Activated CD8-positive, alpha-beta T cell treated with anti-CD3 and anti-CD28 coated beads for 36 hours (primary cell): ENCODE results near the gene MCAM. TPM values are rescaled to one million over a fixed set of nuclear protein-coding genes. Genes with fewer than 3 reads are reported as not detected.

Source experiments
- ATAC-seq: fragments of 200-7000 bp; cut with Tn5 transposase; one replicate; pipeline ENCODE4 v1.10.0; 2021; ENCODE audit warnings: mild to moderate bottlenecking, moderate library complexity
- CTCF ChIA-PET: fragments of 350-600 bp; sonication (Branson Sonifier 250); formaldehyde crosslinking; loops from one replicate; lab custom pipeline; 2021; ENCODE audit warnings: antibody characterized with exemption; lab: Charles Lee
- POLR2A ChIA-PET: fragments of 350-600 bp; sonication (Branson Sonifier 250); formaldehyde crosslinking; loops from one replicate; lab custom pipeline; 2021; ENCODE audit warnings: antibody characterized with exemption; lab: Charles Lee
- DNase-seq: peaks from one replicate; pipeline ENCODE4 v3.0.0-alpha.2; 2020
- H3K27ac Mint-ChIP-seq: one replicate; pipeline ENCODE4 v1.8.0; 2021; ENCODE audit warnings: mild to moderate bottlenecking, mixed read lengths
- H3K27me3 Mint-ChIP-seq: one replicate; pipeline ENCODE4 v1.8.0; 2021; ENCODE audit warnings: mixed read lengths
- H3K36me3 Mint-ChIP-seq: one replicate; pipeline ENCODE4 v1.8.0; 2021; ENCODE audit warnings: low read depth, mixed read lengths
- H3K4me1 Mint-ChIP-seq: one replicate; pipeline ENCODE4 v1.8.0; 2021; ENCODE audit warnings: low read depth, mixed read lengths
- H3K4me3 Mint-ChIP-seq: one replicate; pipeline ENCODE4 v1.8.0; 2021; ENCODE audit warnings: mild to moderate bottlenecking, moderate library complexity, mixed read lengths
- H3K9me3 Mint-ChIP-seq: one replicate; pipeline ENCODE4 v1.8.0; 2021; ENCODE audit warnings: mixed read lengths
- intact Hi-C: fragments of 100-400 bp; cut with micrococcal nuclease; formaldehyde crosslinking; loops from one replicate; pipeline ENCODE4 v1.10.0; 2022
- total RNA-seq, 2 experiments: library from RNA; stranded (reverse); gene quantifications; one replicate each; pipeline ENCODE4 v1.2.3, GENCODE V29; 2021
- TF ChIP-seq, protein P1 (sequence below): fragments of 200-600 bp; IDR thresholded peaks from one replicate; pipeline ENCODE4 v1.8.0; 2022; ENCODE audit warnings: antibody characterized with exemption, mild to moderate bottlenecking

The MCAM gene
- total RNA-seq, 2 experiments from 2014 or later = 8.0 to 8.3 TPM

DNA sequence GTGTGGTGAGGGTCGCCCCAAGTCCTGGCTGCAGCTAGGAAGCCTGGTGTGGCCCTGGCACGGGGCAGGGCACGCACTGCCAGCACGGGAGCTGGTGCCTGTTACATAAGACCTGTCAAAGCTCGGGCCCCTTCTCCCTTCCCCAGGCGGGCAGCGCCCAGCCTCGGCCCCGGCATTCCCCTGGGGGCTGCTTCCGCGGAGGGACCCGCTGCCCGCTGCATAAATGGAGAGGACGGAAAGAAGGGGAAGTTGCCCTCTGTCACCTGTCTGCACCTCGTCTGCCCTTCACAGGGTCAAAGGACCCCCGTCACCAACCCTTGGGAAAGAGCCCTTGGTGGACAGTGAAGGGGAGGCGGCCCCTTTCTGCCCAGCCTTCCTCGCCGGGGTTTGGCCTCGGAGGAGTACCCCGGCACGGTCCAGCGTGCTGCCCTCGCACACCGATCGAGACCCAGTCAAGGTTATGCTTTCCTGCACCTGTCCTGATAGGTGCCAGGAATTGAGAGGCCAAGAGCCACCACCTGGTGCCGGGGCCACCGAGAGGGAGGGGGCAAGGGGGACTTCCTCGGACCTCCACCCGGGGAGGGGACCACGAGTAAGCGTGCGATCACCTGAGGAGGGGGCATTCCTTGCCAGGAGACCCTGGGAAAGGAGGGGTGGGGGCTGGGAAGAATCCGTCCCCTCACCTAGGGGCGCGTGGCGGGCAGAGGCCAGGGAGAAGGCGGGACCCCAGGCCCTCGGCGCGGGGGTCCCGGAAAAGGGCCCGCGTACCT, 46.3 kb upstream of the MCAM start:
- Mint-ChIP-seq H3K4me3 (peak overlapping the region; percentile 9), H3K27me3 (peaks cover 46% of the 10 kb centered on the region), H3K9me3 (no peaks in the 10 kb centered on the region), H3K4me1 (peaks cover 8% of the 10 kb centered on the region), H3K27ac (no peak overlapping the region), H3K36me3 (no peaks in the 10 kb centered on the region)
- ATAC-seq (no peak), DNase-seq (no peak)
- TF ChIP-seq, protein P1, sequence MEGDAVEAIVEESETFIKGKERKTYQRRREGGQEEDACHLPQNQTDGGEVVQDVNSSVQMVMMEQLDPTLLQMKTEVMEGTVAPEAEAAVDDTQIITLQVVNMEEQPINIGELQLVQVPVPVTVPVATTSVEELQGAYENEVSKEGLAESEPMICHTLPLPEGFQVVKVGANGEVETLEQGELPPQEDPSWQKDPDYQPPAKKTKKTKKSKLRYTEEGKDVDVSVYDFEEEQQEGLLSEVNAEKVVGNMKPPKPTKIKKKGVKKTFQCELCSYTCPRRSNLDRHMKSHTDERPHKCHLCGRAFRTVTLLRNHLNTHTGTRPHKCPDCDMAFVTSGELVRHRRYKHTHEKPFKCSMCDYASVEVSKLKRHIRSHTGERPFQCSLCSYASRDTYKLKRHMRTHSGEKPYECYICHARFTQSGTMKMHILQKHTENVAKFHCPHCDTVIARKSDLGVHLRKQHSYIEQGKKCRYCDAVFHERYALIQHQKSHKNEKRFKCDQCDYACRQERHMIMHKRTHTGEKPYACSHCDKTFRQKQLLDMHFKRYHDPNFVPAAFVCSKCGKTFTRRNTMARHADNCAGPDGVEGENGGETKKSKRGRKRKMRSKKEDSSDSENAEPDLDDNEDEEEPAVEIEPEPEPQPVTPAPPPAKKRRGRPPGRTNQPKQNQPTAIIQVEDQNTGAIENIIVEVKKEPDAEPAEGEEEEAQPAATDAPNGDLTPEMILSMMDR = no peak
- CTCF ChIA-PET = interaction anchor here (1.0 to 9.0 kb wide), 3 partner anchors 16 to 171 kb away, joined by 3 to 241 read pairs (median 7); partner anchors contain the start of gene USP2
- intact Hi-C loops = no loop called here
- POLR2A ChIA-PET = interaction anchor here (0.9 kb wide), 1 partner anchor 10 kb away, joined by 4 read pairs; no protein-coding TSS in a partner anchor

DNA sequence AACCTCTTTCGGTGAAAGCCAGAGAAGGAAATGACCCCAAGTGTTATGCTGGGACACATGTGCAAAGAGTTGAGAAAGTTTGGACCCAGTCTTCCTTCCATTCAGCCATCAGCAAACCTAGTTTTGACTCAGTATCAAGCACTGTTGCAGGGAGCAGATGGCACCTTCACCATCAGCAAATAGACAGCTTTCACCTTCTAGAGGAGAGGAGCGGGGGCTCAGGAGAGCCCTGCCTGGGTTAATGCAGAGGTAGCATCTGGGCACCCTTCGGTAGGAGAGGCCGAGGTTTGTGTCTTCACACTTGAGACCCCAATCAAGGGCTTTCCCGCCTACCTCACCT, 45.8 kb upstream of the MCAM start:
- Mint-ChIP-seq H3K4me1 (peaks cover 8% of the 10 kb centered on the region), H3K27me3 (peaks cover 45% of the 10 kb centered on the region), H3K36me3 (no peaks in the 10 kb centered on the region), H3K27ac (no peak overlapping the region), H3K9me3 (no peaks in the 10 kb centered on the region), H3K4me3 (no peak overlapping the region)
- TF ChIP-seq, protein P1 = no peak
- ATAC-seq = no peak
- intact Hi-C loops = no loop called here
- ChIA-PET CTCF (interaction anchor here (1.0 to 9.0 kb wide), 5 partner anchors 10 to 171 kb away, joined by 3 to 241 read pairs (median 5); partner anchors contain the start of gene USP2), POLR2A (interaction anchor here (0.6 to 0.9 kb wide), 2 partner anchors 11 to 15 kb away, joined by 3 to 4 read pairs; no protein-coding TSS in a partner anchor)
- DNase-seq = no peak

DNA sequence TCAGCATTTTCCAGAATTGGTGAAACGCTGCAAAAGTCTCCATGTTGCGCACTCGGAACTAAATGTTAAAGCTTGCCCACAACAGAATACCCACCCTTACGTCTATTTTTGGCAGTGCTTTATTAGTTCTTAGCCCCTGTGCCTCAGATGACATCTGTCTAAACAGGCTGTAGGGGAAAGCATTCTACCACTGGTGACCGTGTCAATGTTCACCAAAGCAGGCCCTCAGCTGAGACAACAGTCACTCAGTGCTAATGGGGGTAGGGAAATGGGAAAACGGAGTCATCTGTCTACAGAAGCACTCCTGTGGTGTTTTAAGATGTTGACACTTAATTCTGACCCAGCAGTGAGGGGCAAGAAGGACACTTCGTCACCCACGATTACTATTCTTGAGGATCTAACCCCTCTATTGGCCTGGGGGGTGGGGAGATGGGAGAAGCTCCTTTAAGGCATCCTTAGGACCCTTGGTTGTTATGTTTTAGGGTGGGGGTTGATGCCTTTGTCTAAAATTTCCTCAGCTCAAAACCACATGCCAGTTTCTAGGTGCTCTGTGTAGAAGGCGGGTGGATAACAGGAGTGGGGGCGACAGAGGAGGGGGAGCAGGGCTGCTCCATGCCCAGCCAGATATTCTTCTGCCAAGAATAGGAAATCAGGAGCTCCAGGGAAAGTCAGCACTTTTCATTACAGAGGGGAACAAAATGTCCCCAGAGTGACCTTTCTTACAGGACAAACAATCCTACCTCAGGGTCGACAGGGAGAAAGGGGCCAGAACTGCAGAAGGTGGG, 45.2 kb upstream of the MCAM start:
- no peaks in the 10 kb centered on the region for H3K9me3 Mint-ChIP-seq
- POLR2A ChIA-PET = interaction anchor here (0.6 to 0.9 kb wide), 2 partner anchors 11 to 14 kb away, joined by 3 to 4 read pairs; no protein-coding TSS in a partner anchor
- peaks cover 44% of the 10 kb centered on the region for H3K27me3 Mint-ChIP-seq
- TF ChIP-seq, protein P1 = no peak
- ATAC-seq (no peak), DNase-seq (no peak)
- no peak overlapping the region for H3K4me3 Mint-ChIP-seq
- no peak overlapping the region for H3K27ac Mint-ChIP-seq
- CTCF ChIA-PET = interaction anchor here (0.6 to 9.0 kb wide), 10 partner anchors 9 to 172 kb away, joined by 3 to 241 read pairs (median 4); partner anchors contain the start of gene USP2
- peaks cover 8% of the 10 kb centered on the region for H3K4me1 Mint-ChIP-seq
- intact Hi-C loops = no loop called here
- no peaks in the 10 kb centered on the region for H3K36me3 Mint-ChIP-seq

DNA sequence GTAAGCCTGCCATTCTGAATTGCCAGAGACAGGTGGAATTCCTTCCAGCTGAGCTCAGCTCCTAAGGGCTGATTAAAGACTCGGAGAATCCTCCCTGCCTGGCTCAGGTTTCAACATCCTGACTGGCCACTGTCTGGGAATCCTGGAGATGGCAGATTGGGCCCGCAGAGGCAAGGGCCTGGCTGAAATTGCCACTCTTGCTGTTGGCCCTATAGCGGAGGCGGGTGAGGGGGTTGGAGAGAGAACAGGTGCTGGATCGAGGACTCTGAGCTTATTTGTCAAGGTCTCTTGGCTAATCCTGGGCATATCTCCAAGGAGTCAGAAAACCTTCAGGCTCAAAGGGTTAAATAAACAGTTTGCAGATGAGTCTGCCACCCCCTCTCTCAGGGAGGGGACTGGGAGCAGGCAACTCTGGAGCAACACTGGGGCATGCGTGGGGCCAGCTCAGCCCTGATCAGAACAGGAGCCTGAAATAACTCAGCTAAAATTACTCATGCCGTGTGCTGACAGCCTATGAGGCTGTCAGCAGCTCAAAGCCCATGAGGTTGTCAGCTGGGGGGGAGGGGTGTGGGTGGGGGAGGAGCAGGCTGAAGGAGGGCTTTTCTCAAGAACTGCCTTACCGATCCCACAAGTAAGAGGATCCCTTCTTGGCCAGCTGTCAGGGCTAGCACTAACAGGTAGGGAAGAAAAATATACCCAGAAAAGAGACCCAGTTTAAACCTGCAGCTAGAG, 44.3 kb upstream of the MCAM start:
- intact Hi-C loops = no loop called here
- ChIA-PET CTCF (interaction anchor here (0.6 to 9.0 kb wide), 9 partner anchors 8 to 114 kb away, joined by 3 to 241 read pairs (median 4); partner anchors contain the start of gene USP2), POLR2A (interaction anchor here (0.7 kb wide), 1 partner anchor 21 kb away, joined by 3 read pairs; no protein-coding TSS in a partner anchor)
- Mint-ChIP-seq H3K4me3 (no peak overlapping the region), H3K27me3 (peaks cover 36% of the 10 kb centered on the region), H3K4me1 (peaks cover 12% of the 10 kb centered on the region), H3K9me3 (no peaks in the 10 kb centered on the region), H3K27ac (no peak overlapping the region), H3K36me3 (no peaks in the 10 kb centered on the region)
- TF ChIP-seq, protein P1 = no peak
- DNase-seq (peak; percentile 56), ATAC-seq (peak; percentile 68)
